K562 (cell line): Measurements from ENCODE around the gene ANO10. TPM values are rescaled to one million over a fixed set of nuclear protein-coding genes. Genes with fewer than 3 reads are reported as not detected.

Experiments used
- ATAC-seq: fragments of 200-7000 bp; cut with Tn5 transposase; 3 replicates; pipeline ENCODE4 v1.9.1; 2020; ENCODE audit warnings: moderate library complexity
- BruUV-seq: library from RNA; stranded (reverse); fragments of 400-500 nt; replicated peaks from 2 replicates; lab custom pipeline; 2021; lab: Mats Ljungman, UMichigan
- CTCF ChIA-PET: fragments of 300-600 bp; formaldehyde crosslinking; extraction: SDS; loops from one replicate; lab custom pipeline; 2021; ENCODE audit warnings: low intra/inter-chr PET ratio; lab: Yijun Ruan, JAX
- POLR2A ChIA-PET: fragments of 300-600, 350-650 bp; sonication (Branson Sonifier 250); formaldehyde crosslinking; extraction: SDS; loops from one replicate; lab custom pipeline; 2021; ENCODE audit warnings: antibody characterized with exemption, inconsistent platforms; lab: Yijun Ruan, JAX
- DNase-seq, 4 experiments: peaks; one replicate each; pipeline versions ENCODE4 v3.0.0 to v3.0.0-alpha.2; 2011 to 2018; ENCODE audit warnings: low spot score in 3 of 4, mixed read lengths in 3 of 4; ENCODE audit errors: extremely low read depth in 1 of 4
- FAIRE-seq: peaks from 2 replicates; lab custom pipeline; 2011; peaks lifted over from hg19 to GRCh38; lab: Jason Lieb, UNC
- H2AFZ ChIP-seq: 2 replicates; pipeline ENCODE4 v1.6.0; 2011; ENCODE audit warnings: low read depth, low read length, control low read depth, inconsistent platforms
- H3K27ac ChIP-seq: fragments of 200-600 bp; 3 replicates; pipeline ENCODE4 v1.8.0; 2011; ENCODE audit warnings: low read depth, mild to moderate bottlenecking, control low read depth, inconsistent platforms, low read length, moderate library complexity, mixed read lengths; ENCODE audit errors: extremely low read depth
- H3K27me3 ChIP-seq, 2 experiments: fragments of 300-600 bp in 1 of 2; 2 replicates in 1 of 2; 3 replicates in 1 of 2; pipeline versions ENCODE4 v1.6.0 to v1.8.0; 2011; ENCODE audit warnings: inconsistent platforms in 2 of 2, low read length in 2 of 2, mild to moderate bottlenecking in 1 of 2, mixed read lengths in 1 of 2, moderate library complexity in 1 of 2; ENCODE audit not compliant: control insufficient read depth in 2 of 2, insufficient read depth in 2 of 2
- H3K36me3 ChIP-seq: fragments of 300-600 bp; 3 replicates; pipeline ENCODE4 v1.8.0; 2011; ENCODE audit warnings: mild to moderate bottlenecking, low read length, inconsistent platforms; ENCODE audit not compliant: control insufficient read depth, insufficient read depth
- H3K4me1 ChIP-seq, 2 experiments: fragments of 200-600 bp in 1 of 2; replicated peaks in 1 of 2; 2 replicates in 1 of 2; 3 replicates in 1 of 2; pipeline versions ENCODE4 v1.5.1 to v1.8.0; 2011; ENCODE audit warnings: inconsistent platforms in 2 of 2, low read length in 2 of 2, mild to moderate bottlenecking in 1 of 2, mixed read lengths in 1 of 2, moderate library complexity in 1 of 2; ENCODE audit not compliant: control insufficient read depth in 2 of 2, insufficient read depth in 2 of 2
- H3K4me2 ChIP-seq: 2 replicates; pipeline ENCODE4 v1.6.1; 2011; ENCODE audit warnings: low read length, control low read depth, inconsistent platforms, mixed read lengths; ENCODE audit not compliant: insufficient read depth
- H3K4me3 ChIP-seq: fragments of 200-600 bp; sonication (generic), shearing (Covaris generic); 2 replicates; pipeline ENCODE4 v1.5.1; 2016; ENCODE audit warnings: control low read depth, inconsistent platforms
- H3K79me2 ChIP-seq: fragments of 200-600 bp; 3 replicates; pipeline ENCODE4 v1.8.0; 2011; ENCODE audit warnings: low read length, inconsistent platforms; ENCODE audit not compliant: control insufficient read depth, insufficient read depth
- H3K9ac ChIP-seq, 2 experiments: 2 replicates each; pipeline versions ENCODE4 v1.6.0 to v1.6.1; 2011; ENCODE audit warnings: low read depth in 2 of 2, low read length in 2 of 2, control low read depth in 1 of 2, inconsistent platforms in 1 of 2, mild to moderate bottlenecking in 1 of 2, mixed read lengths in 1 of 2; ENCODE audit not compliant: insufficient read depth in 1 of 2
- H3K9me1 ChIP-seq: one replicate; pipeline ENCODE4 v1.6.0; 2011; ENCODE audit warnings: inconsistent platforms, mild to moderate bottlenecking, low read length, moderate library complexity; ENCODE audit not compliant: control insufficient read depth, insufficient read depth
- H3K9me3 ChIP-seq: replicated peaks from 2 replicates; pipeline ENCODE4 v1.5.1; 2011; ENCODE audit warnings: low read depth, low read length, inconsistent platforms; ENCODE audit not compliant: control insufficient read depth, insufficient read depth
- H4K20me1 ChIP-seq: replicated peaks from 2 replicates; pipeline ENCODE4 v1.6.1; 2011; ENCODE audit warnings: low read length, inconsistent platforms, mixed read lengths; ENCODE audit not compliant: control insufficient read depth, insufficient read depth
- EGR1 ChIP-seq: fragments of 450-650 bp; conservative IDR thresholded peaks from 2 replicates; pipeline ENCODE4 v1.6.1; 2017; ENCODE audit warnings: mild to moderate bottlenecking
- HNRNPH1 ChIP-seq: fragments of 200-400 bp; formaldehyde crosslinking; optimal IDR thresholded peaks from 2 replicates; pipeline ENCODE3; 2017; ENCODE audit warnings: low read depth, mild to moderate bottlenecking, low read length, moderate library complexity
- KDM4B ChIP-seq, 2 experiments: fragments of 450-650 bp in 1 of 2; sonication (generic) in 1 of 2; IDR thresholded peaks; 2 replicates each; pipeline ENCODE4 v1.6.1; 2016 to 2017; ENCODE audit warnings: borderline replicate concordance in 2 of 2, antibody characterized with exemption in 1 of 2, low read depth in 1 of 2, mild to moderate bottlenecking in 1 of 2
- NFYB ChIP-seq: IDR thresholded peaks from 2 replicates; pipeline ENCODE4 v1.6.1; 2011; ENCODE audit warnings: mild to moderate bottlenecking, moderate library complexity; ENCODE audit not compliant: insufficient read length; ENCODE audit errors: extremely low read depth
- PHF20 ChIP-seq: fragments of 450-650 bp; IDR thresholded peaks from 2 replicates; pipeline ENCODE4 v1.6.1; 2018; ENCODE audit not compliant: partially characterized antibody
- REST ChIP-seq, 2 experiments: fragments of 450-650 bp; formaldehyde crosslinking in 1 of 2; IDR thresholded peaks; 2 replicates each; pipeline versions ENCODE4 v1.4.0 to v1.6.1; 2014 to 2020; ENCODE audit warnings: mild to moderate bottlenecking in 2 of 2, borderline replicate concordance in 1 of 2, low read depth in 1 of 2
- SRSF9 ChIP-seq: fragments of 200-400 bp; formaldehyde crosslinking; IDR thresholded peaks from 2 replicates; pipeline ENCODE4 v1.6.1; 2017; ENCODE audit warnings: low read depth, low read length, borderline replicate concordance
- TARDBP ChIP-seq: fragments of 450-650 bp; IDR thresholded peaks from 2 replicates; pipeline ENCODE4 v1.6.1; 2016
- ZNF24 ChIP-seq: fragments of 450-650 bp; IDR thresholded peaks from 2 replicates; pipeline ENCODE4 v1.6.1; 2016
- ZNF75A ChIP-seq: fragments of 450-650 bp; formaldehyde crosslinking; IDR thresholded peaks from 2 replicates; pipeline ENCODE4 v1.4.0; 2020; ENCODE audit warnings: mild to moderate bottlenecking
- WGBS: fragments of 100-300 bp; shearing (Covaris generic); methylation state at CpG from one replicate; pipeline ENCODE4 v1.1.6; 2016; ENCODE audit warnings: low coverage, mixed read lengths; ENCODE audit not compliant: insufficient coverage; ENCODE audit errors: missing lambda C conversion rate; 5-methylcytosine and 5-hydroxymethylcytosine counted together
- in situ Hi-C: fragments of 300-500 bp; cut with MboI; formaldehyde crosslinking; loops from 4 replicates; pipeline ENCODE4 v1.15.0; 2018; ENCODE audit warnings: inconsistent platforms, mixed read lengths
- intact Hi-C: fragments of 100-400 bp; cut with micrococcal nuclease; formaldehyde crosslinking; loops from 2 replicates; pipeline ENCODE4 v1.14.2; 2022
- polyA plus RNA-seq, 8 experiments: library from polyadenylated mRNA; depleted of rRNA in 4 of 8; stranded (reverse) in 5 of 8; unstranded in 3 of 8; fragments of >200 nt; fragmentation: Nextera tagmentation in 2 of 8; fragmentation: Illumina TruSeq in 1 of 8; extraction: Ambion mirVana in 2 of 8; extraction: Trizol in 1 of 8; gene quantifications; 2 replicates each; pipeline versions ENCODE4 v1.2.1 to v1.2.3, GENCODE V29; 2011 to 2014; ENCODE audit warnings: inconsistent platforms in 1 of 8, missing spikeins in 1 of 8
- total RNA-seq, 7 experiments: library from RNA; depleted of rRNA in 6 of 7; stranded (reverse); fragments of >200 nt in 6 of 7; fragmentation: Illumina TruSeq in 2 of 7; extraction: Trizol in 2 of 7; gene quantifications; 2 replicates each; pipeline versions ENCODE4 v1.2.1 to v1.2.3, GENCODE V29; 2011 to 2021; ENCODE audit warnings: low replicate concordance in 1 of 7
- TF ChIP-seq, protein P1 (sequence below): sonication (generic); formaldehyde crosslinking; IDR thresholded peaks from 2 replicates; pipeline ENCODE4 v1.8.0; 2022; ENCODE audit warnings: missing genetic modification reagents, mild to moderate bottlenecking, borderline replicate concordance

Gene ANO10
- total and polyA plus RNA-seq, 9 of the 15 experiments (the other 6 are each of a cell fraction or from before 2014, with no cell fraction given), result 6.4 to 46.0 (median 32.3) TPM

DNA sequence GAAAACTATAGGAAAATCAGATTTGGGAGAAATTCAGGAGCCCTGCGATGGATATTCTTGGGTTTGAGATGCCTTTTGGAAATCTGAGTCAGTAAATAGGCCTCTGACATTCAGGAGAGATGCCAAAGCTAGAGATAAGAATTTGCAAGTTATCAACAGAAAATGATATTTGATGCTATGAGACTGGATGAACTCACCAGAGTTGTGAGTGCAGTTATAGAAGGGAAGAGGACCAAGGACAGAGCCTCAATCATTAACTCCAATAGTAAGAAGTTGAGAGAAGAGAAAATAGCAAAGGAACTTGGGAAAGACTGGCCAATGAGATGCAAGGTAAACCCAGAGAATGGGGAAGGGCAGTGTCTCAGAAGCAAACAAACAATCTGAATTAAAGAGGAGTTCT, 7.9 kb upstream of the ANO10 start:
- ATAC-seq, result no peak
- intact Hi-C loops (loop anchor here (5.0 kb wide), 1 partner anchor 128 kb away; no protein-coding TSS in a partner anchor), in situ Hi-C loops (no loop called here)
- Histone ChIP-seq H4K20me1 (no peaks in the 10 kb centered on the region), H3K4me3 (no peak overlapping the region), H3K9me3 (peaks cover 4% of the 10 kb centered on the region; the same call in 1 of the 2 replicates), H3K27me3 (no peaks in the 10 kb centered on the region; a peak in 1 of 5 replicates), H3K36me3 (no peaks in the 10 kb centered on the region; the same call in 2 of the 3 replicates), H2AFZ (no peak overlapping the region), H3K9ac (no peak overlapping the region), H3K27ac (no peak overlapping the region), H3K79me2 (no peaks in the 10 kb centered on the region), H3K4me2 (no peak overlapping the region), H3K4me1 (peaks cover 0 to 13% of the 10 kb centered on the region in 2 experiments; a peak in 4 of 5 replicates), H3K9me1 (no peaks in the 10 kb centered on the region)
- no TSS peak for BruUV-seq
- CTCF ChIA-PET, result no interaction called here
- POLR2A ChIA-PET, result no interaction called here
- 48% methylated on average over 1 of the region's 1 CpG for WGBS
- no peak for DNase-seq
- FAIRE-seq, result no peak
- no peak for TF ChIP-seq PHF20
- TF ChIP-seq SRSF9, result no peak
- no peak for TF ChIP-seq ZNF75A (CRISPR knock-in tag)
- TF ChIP-seq ZNF24, result 0 out of 2 replicates have a peak, but pooled peaks have one; percentile 27
- peak; percentile 46; the same call in 1 of the 2 replicates for TF ChIP-seq REST (IDR thresholded peaks at IDR 0.05; ENCODE audit: borderline replicate concordance)
- TF ChIP-seq REST (CRISPR knock-in tag; IDR thresholded peaks at IDR 0.05; ENCODE audit: low read depth), result no peak
- no peak for TF ChIP-seq NFYB
- TF ChIP-seq, protein P1, sequence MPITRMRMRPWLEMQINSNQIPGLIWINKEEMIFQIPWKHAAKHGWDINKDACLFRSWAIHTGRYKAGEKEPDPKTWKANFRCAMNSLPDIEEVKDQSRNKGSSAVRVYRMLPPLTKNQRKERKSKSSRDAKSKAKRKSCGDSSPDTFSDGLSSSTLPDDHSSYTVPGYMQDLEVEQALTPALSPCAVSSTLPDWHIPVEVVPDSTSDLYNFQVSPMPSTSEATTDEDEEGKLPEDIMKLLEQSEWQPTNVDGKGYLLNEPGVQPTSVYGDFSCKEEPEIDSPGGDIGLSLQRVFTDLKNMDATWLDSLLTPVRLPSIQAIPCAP (CRISPR knock-in tag), result no peak
- TF ChIP-seq KDM4B (IDR thresholded peaks at IDR 0.05; ENCODE audit: borderline replicate concordance in 2 of 2, low read depth in 1 of 2), result no peak
- TF ChIP-seq TARDBP, result no peak
- TF ChIP-seq HNRNPH1, result no peak
- no peak for TF ChIP-seq EGR1
